ENCODE data around the gene F7. TPM values are rescaled to one million over a fixed set of nuclear protein-coding genes. Genes with fewer than 3 reads are reported as not detected.

The F7 gene
- total and polyA plus RNA-seq, 2 of the 4 experiments (the other 2 are of a cell fraction) = under 0.01 to 0.07 TPM

DNA sequence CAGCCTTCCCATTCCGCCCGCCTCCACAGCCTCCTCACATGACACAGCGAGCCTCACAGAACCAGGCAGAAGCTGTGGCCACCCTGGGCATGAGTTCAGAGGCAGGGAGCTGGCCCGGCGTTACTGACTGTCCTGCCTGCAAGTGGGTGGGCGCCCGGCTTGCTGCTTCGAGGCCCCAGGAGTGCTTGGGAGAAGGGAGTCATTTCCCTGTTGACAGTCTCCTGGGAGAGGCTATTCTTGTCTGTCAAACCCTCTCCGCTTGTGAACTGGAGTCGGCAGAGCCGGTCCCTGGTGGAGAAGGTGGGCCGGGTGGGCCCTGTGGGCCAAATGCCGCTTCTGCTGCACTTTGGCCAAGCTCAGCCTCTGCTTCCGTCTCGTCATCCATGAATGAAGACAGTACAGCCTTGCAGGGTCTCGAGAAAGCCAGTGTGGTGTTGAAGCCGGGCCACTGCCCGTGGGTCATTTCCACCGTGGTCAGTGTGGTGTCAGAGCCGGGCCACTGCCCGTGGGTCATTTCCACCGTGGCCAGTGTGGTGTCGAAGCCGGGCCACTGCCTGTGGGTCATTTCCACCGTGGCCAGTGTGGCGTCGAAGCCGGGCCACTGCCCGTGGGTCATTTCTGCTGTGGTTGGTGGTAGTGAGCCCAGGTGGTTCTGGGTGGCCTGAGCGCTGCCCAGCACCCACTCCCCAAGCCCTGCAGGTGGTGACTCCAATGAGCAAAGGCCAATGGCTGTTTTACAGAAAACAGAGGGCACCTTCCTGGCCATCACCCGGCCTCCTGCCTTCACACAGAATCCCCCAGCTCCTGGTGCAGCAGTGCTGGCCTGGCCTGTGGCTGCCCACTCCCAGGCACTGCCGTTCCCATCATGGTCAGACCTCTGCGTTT lies 13.5 kb upstream of the F7 start:
- Histone ChIP-seq H2AK5ac (ENCODE audit: low read depth, low read length) (no peak overlapping the region), H3K18ac (ENCODE audit: low read depth, low read length) (no peak overlapping the region), H2AK9ac (replicated peaks; ENCODE audit: low read depth, low read length, poor library complexity) (no peak overlapping the region), H3K14ac (replicated peaks; ENCODE audit: low read depth, low read length) (no peak overlapping the region), H2AFZ (replicated peaks; ENCODE audit: low read length, poor library complexity) (no peak overlapping the region), H3K27me3 (ENCODE audit: control insufficient read depth, insufficient read depth, low read length) (peaks cover 49% of the 10 kb centered on the region), H3K79me1 (ENCODE audit: low read depth in 1 of 2, low read length in 2 of 2) (no peaks in the 10 kb centered on the region), H2BK20ac (ENCODE audit: low read depth, low read length) (no peak overlapping the region), H3K23ac (ENCODE audit: low read depth, low read length) (no peak overlapping the region), H3K4ac (ENCODE audit: low read depth, low read length) (no peak overlapping the region), H3K56ac (ENCODE audit: extremely low read depth, insufficient read depth, low read length) (no peak overlapping the region), H2BK5ac (ENCODE audit: low read depth, low read length, poor library complexity, severe bottlenecking) (no peak overlapping the region), H4K20me1 (ENCODE audit: insufficient read depth, low read length) (no peaks in the 10 kb centered on the region), H3K4me3 (ENCODE audit: insufficient read depth, low read depth, low read length) (no peak overlapping the region), H3K4me2 (ENCODE audit: low read depth, low read length) (no peak overlapping the region), H2BK120ac (ENCODE audit: low read depth, low read length) (no peak overlapping the region), H3K9me1 (ENCODE audit: insufficient read depth, low read length) (no peaks in the 10 kb centered on the region), H4K8ac (ENCODE audit: low read depth in 2 of 2, low read length in 2 of 2) (no peak overlapping the region), H4K5ac (ENCODE audit: low read depth, low read length) (no peak overlapping the region), H3K9ac (ENCODE audit: low read depth, low read length) (no peak overlapping the region), H3K9me3 (ENCODE audit: control insufficient read depth, insufficient read depth, low read length) (no peaks in the 10 kb centered on the region), H3K36me3 (ENCODE audit: control insufficient read depth, insufficient read depth, low read length) (no peaks in the 10 kb centered on the region), H3K27ac (ENCODE audit: insufficient read depth, low read length) (no peak overlapping the region), H2BK15ac (ENCODE audit: low read depth, low read length) (no peak overlapping the region), H4K91ac (ENCODE audit: insufficient read depth, low read depth, low read length) (no peak overlapping the region), H3K4me1 (ENCODE audit: control insufficient read depth, insufficient read depth, low read length) (no peaks in the 10 kb centered on the region)
- POLR2A ChIA-PET (ENCODE audit: unreplicated experiment) = no interaction called here
- in situ Hi-C loops (cut with MboI; ENCODE audit: low sequenced_read_pairs) (no loop called here), dilution Hi-C loops (cut with HindIII; ENCODE audit: low sequenced_read_pairs, unreplicated experiment) (no loop called here), intact Hi-C loops (cut with micrococcal nuclease) (no loop called here)
- ATAC-seq (ENCODE audit: low read depth) (no peak), DNase-seq (no peak)
- CTCF ChIA-PET = no interaction called here
- TF ChIP-seq SMC3 (IDR thresholded peaks at IDR 0.05; ENCODE audit: low read depth, low read length) (no peak), MAZ (IDR thresholded peaks at IDR 0.05; ENCODE audit: borderline replicate concordance, low read depth, low read length) (no peak), ELK1 (IDR thresholded peaks at IDR 0.05; ENCODE audit: borderline replicate concordance, low read depth, low read length) (no peak), MXI1 (IDR thresholded peaks at IDR 0.05; ENCODE audit: borderline replicate concordance, low read depth, low read length) (no peak), CTCF (conservative IDR thresholded peaks at IDR 0.05; ENCODE audit: low read depth, low read length) (no peak), RCOR1 (IDR thresholded peaks at IDR 0.05; ENCODE audit: insufficient replicate concordance, low read length) (no peak), NFE2L2 (IDR thresholded peaks at IDR 0.05; ENCODE audit: low read depth, low read length) (no peak), USF2 (IDR thresholded peaks at IDR 0.05; ENCODE audit: low read depth, low read length) (no peak), MAFK (IDR thresholded peaks at IDR 0.05; ENCODE audit: low read depth, low read length) (no peak), RAD21 (IDR thresholded peaks at IDR 0.05; ENCODE audit: low read length) (no peak), BHLHE40 (IDR thresholded peaks at IDR 0.05; ENCODE audit: low read depth, low read length) (no peak)
- no TSS peak for BruUV-seq (replicated peaks)
- 91% methylated on average over 7 of the region's 33 CpGs; no CpG with 5 or more reads in 1 of the 2 experiments for WGBS, 2 experiments (ENCODE audit: extremely low coverage in 2 of 2, insufficient read length in 1 of 2)
